KMS-11 (cell line): ENCODE data around the gene MGAT3.
A peak's percentile ranks its signal among the peaks of the same experiment; 100 is the strongest.
"Not testable (repeated sequence)": the region's sequence is repeated elsewhere in the genome, so short reads cannot be mapped to it uniquely, and the experiment has no call there.

Experiments
- H2AFZ ChIP-seq: fragments of 200-600 bp; sonication (generic); 2 replicates; pipeline ENCODE4 v1.6.1; 2016; ENCODE audit warnings: antibody characterized with exemption, mixed run types, low read depth
- H3K27ac ChIP-seq: fragments of 200-600 bp; sonication (generic); 2 replicates; pipeline ENCODE4 v1.6.1; 2016; ENCODE audit warnings: mild to moderate bottlenecking, mixed run types
- H3K27me3 ChIP-seq: fragments of 200-600 bp; sonication (generic); 2 replicates; pipeline ENCODE4 v1.6.1; 2017; ENCODE audit warnings: mild to moderate bottlenecking, low read depth, mixed run types, moderate library complexity; ENCODE audit not compliant: insufficient read depth
- H3K36me3 ChIP-seq: fragments of 200-600 bp; sonication (generic); 2 replicates; pipeline ENCODE4 v1.6.1; 2017; ENCODE audit warnings: mild to moderate bottlenecking, mixed run types; ENCODE audit not compliant: insufficient read depth
- H3K4me1 ChIP-seq: fragments of 200-600 bp; sonication (generic); 2 replicates; pipeline ENCODE4 v1.6.1; 2016; ENCODE audit warnings: mild to moderate bottlenecking, low read depth, mixed run types; ENCODE audit not compliant: poor library complexity, severe bottlenecking
- H3K4me2 ChIP-seq: fragments of 200-600 bp; sonication (generic); 2 replicates; pipeline ENCODE4 v1.7.0; 2016; ENCODE audit warnings: mild to moderate bottlenecking, mixed run types
- H3K4me3 ChIP-seq: fragments of 200-600 bp; sonication (generic); IDR thresholded peaks from 2 replicates; pipeline ENCODE4 v1.6.1; 2017; ENCODE audit warnings: low read depth, low read length, mixed read lengths; ENCODE audit not compliant: insufficient read depth
- H3K79me2 ChIP-seq: fragments of 200-600 bp; sonication (generic); 2 replicates; pipeline ENCODE4 v1.6.1; 2016; ENCODE audit warnings: low read depth, mixed run types; ENCODE audit not compliant: insufficient read depth
- H3K9ac ChIP-seq: fragments of 200-600 bp; sonication (generic); 2 replicates; pipeline ENCODE4 v1.6.1; 2016; ENCODE audit warnings: mild to moderate bottlenecking, mixed run types
- H4K20me1 ChIP-seq: fragments of 200-600 bp; sonication (generic); 2 replicates; pipeline ENCODE4 v1.6.1; 2016; ENCODE audit warnings: mild to moderate bottlenecking, mixed run types; ENCODE audit not compliant: insufficient read depth
- TF ChIP-seq, protein P1 (sequence below): fragments of 200-600 bp; sonication (generic); conservative IDR thresholded peaks from 2 replicates; pipeline ENCODE4 v1.6.1; 2017; ENCODE audit warnings: low read depth, mild to moderate bottlenecking, antibody characterized with exemption, low read length, moderate library complexity, mixed read lengths

Gene MGAT3

DNA sequence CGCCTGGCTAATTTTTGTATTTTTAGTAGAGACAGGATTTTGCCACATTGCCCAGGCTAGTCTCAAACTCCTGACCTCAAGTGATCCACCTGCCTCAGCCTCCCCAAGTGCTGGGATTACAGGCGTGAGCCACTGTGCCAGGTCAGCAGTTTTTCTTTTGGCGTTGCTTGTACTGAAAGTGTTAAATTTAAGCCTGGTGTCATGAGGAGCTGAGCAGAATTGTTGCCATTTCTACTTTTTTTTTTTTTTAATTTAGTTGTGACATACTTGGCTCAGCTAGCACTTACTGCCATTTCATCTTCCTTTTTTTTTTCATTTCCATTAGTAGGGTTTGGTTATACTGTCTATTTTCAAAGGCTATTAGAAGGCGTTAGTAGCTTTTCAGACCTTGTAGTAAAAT lies 46.5 kb upstream of the MGAT3 start:
- no peak overlapping the region for H3K27ac ChIP-seq
- peaks cover 8% of the 10 kb centered on the region; the same call in 1 of the 2 replicates for H3K79me2 ChIP-seq
- H4K20me1 ChIP-seq, result no peaks in the 10 kb centered on the region
- TF ChIP-seq, protein P1, sequence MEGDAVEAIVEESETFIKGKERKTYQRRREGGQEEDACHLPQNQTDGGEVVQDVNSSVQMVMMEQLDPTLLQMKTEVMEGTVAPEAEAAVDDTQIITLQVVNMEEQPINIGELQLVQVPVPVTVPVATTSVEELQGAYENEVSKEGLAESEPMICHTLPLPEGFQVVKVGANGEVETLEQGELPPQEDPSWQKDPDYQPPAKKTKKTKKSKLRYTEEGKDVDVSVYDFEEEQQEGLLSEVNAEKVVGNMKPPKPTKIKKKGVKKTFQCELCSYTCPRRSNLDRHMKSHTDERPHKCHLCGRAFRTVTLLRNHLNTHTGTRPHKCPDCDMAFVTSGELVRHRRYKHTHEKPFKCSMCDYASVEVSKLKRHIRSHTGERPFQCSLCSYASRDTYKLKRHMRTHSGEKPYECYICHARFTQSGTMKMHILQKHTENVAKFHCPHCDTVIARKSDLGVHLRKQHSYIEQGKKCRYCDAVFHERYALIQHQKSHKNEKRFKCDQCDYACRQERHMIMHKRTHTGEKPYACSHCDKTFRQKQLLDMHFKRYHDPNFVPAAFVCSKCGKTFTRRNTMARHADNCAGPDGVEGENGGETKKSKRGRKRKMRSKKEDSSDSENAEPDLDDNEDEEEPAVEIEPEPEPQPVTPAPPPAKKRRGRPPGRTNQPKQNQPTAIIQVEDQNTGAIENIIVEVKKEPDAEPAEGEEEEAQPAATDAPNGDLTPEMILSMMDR, result no peak
- H3K4me3 ChIP-seq, result no peak overlapping the region
- no peak overlapping the region for H2AFZ ChIP-seq
- no peak overlapping the region for H3K9ac ChIP-seq
- H3K4me2 ChIP-seq, result no peak overlapping the region
- no peaks in the 10 kb centered on the region for H3K36me3 ChIP-seq
- peaks cover 26% of the 10 kb centered on the region for H3K4me1 ChIP-seq
- H3K27me3 ChIP-seq, result no peaks in the 10 kb centered on the region

DNA sequence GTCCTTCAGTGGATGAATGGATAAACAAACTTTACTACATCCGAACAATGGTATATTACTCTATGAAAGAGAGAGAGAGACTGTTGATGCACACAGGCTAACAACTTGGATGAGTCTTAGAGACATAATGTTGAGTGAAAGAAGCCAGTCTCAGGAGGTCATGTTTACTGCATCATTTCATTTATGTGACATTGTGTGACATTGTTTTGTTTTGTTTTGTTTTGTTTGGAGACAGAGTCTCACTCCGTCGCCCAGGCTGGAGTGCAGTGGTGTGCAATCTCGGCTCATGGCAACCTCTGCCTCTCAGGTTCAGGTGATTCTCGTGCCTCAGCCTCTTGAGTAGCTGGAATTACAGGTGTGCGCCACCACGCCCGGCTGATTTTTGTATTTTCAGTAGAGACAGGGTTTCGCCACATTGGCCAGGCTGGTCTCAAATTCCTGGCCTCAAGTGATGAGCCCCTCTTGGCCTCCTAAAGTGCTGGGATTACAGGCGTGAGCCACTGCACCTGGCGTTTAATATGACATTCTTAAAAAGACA lies 44.9 kb upstream of the MGAT3 start:
- H3K4me1 ChIP-seq, result peaks cover 26% of the 10 kb centered on the region
- not testable (repeated sequence) for H3K4me3 ChIP-seq, H3K9ac ChIP-seq, H3K27me3 ChIP-seq, H3K36me3 ChIP-seq, H2AFZ ChIP-seq, H3K79me2 ChIP-seq, H4K20me1 ChIP-seq, H3K27ac ChIP-seq
- H3K4me2 ChIP-seq, result peak overlapping the region; percentile 27; the same call in 1 of the 2 replicates

DNA sequence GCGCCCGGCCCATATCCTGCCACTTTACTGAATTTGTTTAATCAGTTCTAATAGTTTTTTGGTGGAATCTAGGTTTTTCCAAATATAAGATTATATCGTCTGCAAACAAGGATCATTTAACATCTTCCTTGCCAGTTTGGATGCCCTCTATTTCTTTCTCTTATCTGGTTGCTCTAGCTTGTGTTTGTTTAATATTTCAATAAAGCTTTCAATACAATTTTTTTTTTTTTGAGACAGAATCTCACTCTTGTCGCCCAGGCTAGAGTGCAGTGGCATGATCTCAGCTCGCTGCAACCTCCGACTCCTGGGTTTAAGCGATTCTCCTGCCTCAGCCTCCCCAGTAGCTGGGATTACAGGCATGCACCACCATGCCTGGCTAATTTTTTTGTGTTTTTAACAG lies 43.6 kb upstream of the MGAT3 start:
- H3K36me3 ChIP-seq, H3K27ac ChIP-seq, H3K79me2 ChIP-seq, H3K4me3 ChIP-seq, H3K9ac ChIP-seq, H4K20me1 ChIP-seq, H3K27me3 ChIP-seq, H2AFZ ChIP-seq: not testable (repeated sequence)
- peaks cover 26% of the 10 kb centered on the region for H3K4me1 ChIP-seq
- peak overlapping the region; percentile 27; the same call in 1 of the 2 replicates for H3K4me2 ChIP-seq

DNA sequence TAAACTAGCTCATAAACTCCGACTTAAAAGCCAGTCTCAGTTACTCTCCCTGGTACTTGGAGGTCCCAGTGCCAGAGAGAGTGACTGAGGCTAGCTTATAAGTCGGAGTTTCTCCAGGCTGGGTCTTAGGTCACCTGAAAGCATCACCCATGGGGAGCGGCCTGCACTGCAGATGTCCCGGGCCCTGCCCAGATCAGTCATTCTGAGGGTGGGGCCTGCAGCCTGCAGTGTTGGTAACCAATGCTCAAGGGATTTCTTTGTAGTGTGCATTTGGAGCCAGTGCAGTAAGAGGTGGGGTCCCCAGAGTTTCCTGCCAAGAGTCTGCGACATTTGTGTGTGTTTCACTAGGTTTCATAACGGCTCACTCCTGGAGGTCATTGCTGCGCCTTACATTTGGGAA lies 42.4 kb upstream of the MGAT3 start:
- Histone ChIP-seq H4K20me1 (no peaks in the 10 kb centered on the region), H3K4me2 (no peak overlapping the region), H3K27ac (no peak overlapping the region), H3K27me3 (no peaks in the 10 kb centered on the region), H3K4me3 (no peak overlapping the region), H3K79me2 (no peaks in the 10 kb centered on the region; the same call in 1 of the 2 replicates), H2AFZ (no peak overlapping the region), H3K9ac (no peak overlapping the region), H3K4me1 (peaks cover 26% of the 10 kb centered on the region), H3K36me3 (no peaks in the 10 kb centered on the region; the same call in 1 of the 2 replicates)
- TF ChIP-seq, protein P1, result no peak

DNA sequence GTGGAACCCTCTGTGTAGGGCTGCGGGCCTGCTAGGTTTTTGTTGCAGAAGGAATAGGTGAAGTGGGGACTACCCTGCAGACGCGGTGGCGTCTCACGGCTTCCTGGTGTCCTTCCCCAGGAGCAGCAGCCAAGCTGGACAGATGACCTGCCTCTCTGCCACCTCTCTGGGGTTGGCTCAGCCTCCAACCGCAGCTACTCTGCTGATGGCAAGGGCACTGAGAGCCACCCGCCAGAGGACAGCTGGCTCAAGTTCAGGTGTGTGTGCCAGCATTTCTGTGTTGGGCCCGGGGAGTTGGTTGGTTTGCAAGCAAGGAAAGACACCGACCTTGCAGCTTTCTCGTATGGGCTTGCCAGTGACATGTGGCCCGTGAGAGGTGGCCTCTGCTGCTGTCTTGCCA lies 41.9 kb upstream of the MGAT3 start:
- Histone ChIP-seq H4K20me1 (no peaks in the 10 kb centered on the region), H3K79me2 (no peaks in the 10 kb centered on the region; the same call in 1 of the 2 replicates), H3K4me2 (no peak overlapping the region), H2AFZ (no peak overlapping the region), H3K9ac (no peak overlapping the region), H3K36me3 (no peaks in the 10 kb centered on the region; the same call in 1 of the 2 replicates), H3K27me3 (no peaks in the 10 kb centered on the region), H3K27ac (no peak overlapping the region), H3K4me3 (no peak overlapping the region), H3K4me1 (peaks cover 26% of the 10 kb centered on the region)
- TF ChIP-seq, protein P1, result no peak
